HG02642 (cell line): Measurements from ENCODE around the gene DENND1A.

Experiments
- ATAC-seq: cut with Tn5 transposase; IDR thresholded peaks from one replicate; pipeline ENCODE4 v1.9.1; 2021; ENCODE audit warnings: mild to moderate bottlenecking; ENCODE audit not compliant: unreplicated experiment, poor library complexity

DENND1A gene

DNA sequence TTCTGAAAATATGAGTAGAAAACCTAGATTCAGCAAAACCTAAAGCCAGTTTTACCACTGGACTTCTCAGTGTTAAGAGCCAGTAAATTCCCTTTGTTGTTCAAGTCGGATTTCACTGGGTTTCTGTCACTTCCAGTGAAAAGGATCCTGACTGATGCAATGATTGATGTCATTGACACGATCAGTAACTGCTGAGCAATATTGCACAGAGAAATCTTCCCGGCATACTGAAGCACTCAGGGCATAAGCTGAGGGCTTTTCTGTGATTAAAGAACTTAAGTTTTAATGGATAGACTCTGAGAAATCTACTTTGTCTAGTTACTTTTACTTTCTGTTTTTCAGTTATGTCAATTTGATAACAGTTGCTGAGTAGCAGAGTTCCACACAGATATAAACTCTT, 61.9 kb downstream of the DENND1A start:
- no peak for ATAC-seq

DNA sequence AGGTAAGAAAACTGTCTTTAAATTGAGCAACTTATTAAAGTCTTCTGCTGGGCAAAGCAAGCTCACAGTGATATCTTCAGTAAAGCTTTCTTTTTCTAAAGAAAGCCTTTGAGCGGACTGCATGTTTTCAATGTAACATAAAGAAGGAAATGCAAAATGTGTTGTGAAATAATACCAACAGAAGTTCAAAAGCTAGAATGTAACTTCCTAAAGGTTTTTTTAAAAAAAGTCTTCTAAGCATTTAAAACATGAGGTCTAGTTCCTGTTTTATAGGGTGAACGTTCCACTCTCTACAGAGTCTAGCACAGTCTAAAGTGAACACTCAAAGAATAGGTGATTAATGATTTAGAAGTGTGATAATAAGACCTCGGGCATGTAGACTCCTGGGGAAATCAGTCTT, 62.9 kb downstream of the DENND1A start:
- no peak for ATAC-seq

- no peak for ATAC-seq
Measured at GRCh38 chr9:123866497-123866896, 63.4 kb downstream of the DENND1A start.

- no peak for ATAC-seq
Measured at GRCh38 chr9:123865226-123866000, 64.5 kb downstream of the DENND1A start.

GRCh38 chr9:123864251-123864650, 65.7 kb downstream of the DENND1A start:
- ATAC-seq = no peak

DNA sequence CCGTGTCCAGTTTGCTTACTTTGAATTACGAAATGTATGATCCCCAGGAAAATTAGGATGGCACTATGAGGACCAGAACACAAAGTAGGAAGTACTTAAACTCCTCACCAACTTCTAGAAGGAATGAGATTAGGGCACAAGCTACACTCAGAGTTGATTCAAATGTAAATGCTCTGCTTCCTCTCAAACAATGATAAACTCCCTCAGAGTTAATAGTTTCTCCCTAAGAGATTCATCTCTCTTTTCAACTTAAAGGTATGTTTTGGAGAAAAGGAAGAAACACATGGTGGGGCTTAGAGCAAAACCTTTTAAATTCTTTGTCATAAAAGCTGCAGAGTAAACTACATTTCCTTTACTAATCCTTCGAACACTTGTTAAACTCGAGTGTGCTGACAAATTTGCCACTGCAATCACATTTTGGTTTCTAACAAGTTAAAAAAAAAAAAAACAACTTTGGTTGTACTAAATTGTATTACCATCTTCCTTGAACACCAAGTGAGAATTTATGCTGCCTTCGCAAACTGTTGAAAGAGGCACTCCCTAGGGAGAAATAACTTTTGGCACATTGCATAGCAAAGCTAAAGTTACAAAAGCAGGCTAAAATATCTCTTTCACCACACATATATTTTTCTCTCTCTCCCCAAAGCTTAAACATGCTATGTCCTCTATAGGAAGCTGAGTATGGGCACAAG, 66.6 kb downstream of the DENND1A start:
- no peak for ATAC-seq

DNA sequence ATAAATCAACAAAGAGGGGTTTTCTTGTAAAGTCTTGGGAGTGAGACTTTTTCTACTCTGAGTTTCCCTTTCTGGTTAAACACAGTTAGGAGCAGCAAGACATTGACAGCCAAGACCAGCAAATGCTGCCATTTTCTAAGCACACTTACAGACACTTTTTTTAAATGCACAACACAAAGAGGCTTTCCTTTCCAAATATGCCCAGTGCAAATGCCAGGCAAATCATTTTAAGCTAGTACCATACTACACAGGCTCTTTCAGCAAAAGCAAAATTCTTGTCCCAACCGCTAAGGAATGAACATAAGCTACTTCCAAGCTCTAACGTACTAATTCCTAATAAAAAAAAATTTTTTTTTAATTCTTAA, 68.2 kb downstream of the DENND1A start:
- no peak for ATAC-seq

DNA sequence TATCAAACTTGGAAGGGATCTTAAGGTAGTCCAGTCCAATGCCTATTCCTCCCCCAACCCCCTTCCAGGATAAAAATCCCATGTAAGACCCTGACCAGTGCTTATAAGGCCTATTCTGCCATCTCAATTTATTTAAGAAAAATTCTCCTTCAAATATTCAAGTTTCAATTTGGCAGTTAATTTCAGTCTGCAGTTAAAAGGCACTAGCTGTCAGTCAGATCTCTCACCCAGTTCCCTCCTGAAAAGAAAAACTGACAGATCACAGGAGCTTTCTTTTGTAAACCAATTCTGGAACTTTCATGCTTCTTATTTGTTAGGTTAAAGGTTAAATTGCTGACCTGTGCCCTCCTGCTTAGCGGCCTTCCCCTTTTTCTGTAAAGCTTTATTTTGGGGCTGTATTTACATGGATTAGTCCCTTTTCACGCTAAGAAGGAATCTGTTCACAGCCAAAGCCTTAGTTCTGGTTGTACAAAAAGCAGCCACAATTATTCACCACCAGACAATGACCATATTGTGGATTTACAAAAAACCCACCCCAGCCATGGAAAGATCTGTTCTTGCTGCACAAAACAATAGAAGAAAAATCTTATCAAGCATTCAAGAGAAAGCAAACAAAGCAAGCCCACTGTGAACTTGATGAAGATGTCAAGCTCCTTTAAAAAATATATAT, 68.7 kb downstream of the DENND1A start:
- ATAC-seq = no peak

- ATAC-seq = no peak
Measured at GRCh38 chr9:123860603-123861002, 69.3 kb downstream of the DENND1A start.

DNA sequence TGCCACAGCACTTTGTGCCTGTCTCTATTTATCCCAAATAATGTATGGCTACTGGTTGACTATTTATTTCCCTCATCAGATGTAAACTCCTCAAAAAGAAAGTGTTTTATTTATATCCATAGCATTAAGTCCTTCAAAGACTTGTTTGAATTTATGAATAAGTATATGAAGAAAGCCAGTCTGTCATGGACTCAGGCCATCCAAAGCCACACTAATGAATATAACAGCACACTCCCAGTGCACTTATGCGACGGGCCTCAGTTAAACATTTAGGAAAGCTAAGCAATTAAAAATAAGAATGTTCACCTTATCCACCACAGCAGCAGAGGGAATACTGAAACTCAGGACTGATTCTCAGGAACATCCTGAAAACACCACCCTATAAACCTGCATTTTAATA, 77.5 kb downstream of the DENND1A start:
- no peak for ATAC-seq

- no peak for ATAC-seq
Measured at GRCh38 chr9:123851851-123852250, 78.1 kb downstream of the DENND1A start.

DNA sequence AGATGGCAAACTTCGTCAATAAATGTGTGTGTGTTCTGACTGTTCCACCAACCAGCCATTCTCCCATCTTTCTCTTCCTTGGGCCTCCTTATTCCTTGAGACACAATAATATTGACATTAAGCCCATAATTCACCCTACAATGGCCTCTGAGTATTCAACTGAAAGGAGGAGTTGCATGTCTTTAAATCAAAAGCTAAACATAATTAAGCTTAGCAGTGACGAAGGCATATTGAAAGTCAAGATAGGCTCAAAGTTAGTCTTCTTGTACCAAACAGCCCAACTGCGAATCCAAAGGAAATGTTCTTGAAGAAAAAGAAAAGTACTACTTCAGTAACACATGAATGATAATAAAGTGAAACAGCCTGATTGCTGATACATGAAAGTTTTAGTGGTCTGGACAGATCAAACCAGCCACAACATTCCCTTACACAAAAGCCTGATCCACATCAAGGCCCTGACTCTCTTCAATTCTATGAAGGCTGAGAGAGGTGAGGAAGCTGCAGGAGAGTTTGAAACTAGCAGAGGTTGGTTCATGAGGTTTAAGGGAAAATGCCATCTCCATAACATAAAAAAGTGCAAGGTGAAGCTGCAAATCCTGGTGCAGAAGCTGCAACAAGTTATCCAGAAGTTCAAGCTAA, 81.4 kb downstream of the DENND1A start:
- ATAC-seq = no peak

DNA sequence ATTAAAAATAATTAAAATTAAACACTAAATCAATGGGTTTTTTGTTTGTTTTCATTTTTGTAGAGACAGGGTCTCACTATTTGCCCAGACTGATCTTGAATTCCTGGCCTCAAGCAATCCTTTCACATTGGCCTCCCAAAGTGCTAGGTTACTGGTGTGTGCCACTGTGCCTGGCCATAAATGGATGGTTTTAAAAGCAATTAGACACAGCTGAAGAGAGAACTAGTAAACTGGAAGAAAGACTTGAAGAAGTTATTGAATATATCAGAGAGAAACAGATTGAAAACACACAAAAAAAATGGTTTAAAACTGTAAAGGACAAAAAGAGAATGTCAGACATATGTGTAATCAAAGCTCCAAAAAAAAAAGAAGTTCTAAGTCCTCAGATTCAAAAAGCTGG, 83.0 kb downstream of the DENND1A start:
- ATAC-seq = no peak

DNA sequence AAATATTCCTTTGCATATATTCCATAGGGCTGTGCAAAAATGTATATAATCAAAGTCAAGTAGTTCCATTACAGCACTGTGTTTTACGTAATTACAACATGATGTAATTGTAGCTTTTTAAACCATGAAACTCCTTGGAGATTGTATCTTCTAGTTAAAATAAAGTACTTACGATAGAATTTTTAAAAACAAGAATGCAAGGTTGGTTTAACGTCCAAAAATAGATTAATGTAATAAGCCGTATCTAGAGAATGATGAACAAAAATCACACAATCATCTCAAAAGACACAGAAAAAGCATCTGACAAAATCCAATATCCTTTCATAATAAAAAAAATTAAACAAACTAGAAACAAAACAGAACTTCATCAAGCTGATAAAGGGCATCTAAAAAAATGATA, 86.2 kb downstream of the DENND1A start:
- no peak for ATAC-seq

GRCh38 chr9:123835821-123836220, 94.1 kb downstream of the DENND1A start:
- no peak for ATAC-seq

DNA sequence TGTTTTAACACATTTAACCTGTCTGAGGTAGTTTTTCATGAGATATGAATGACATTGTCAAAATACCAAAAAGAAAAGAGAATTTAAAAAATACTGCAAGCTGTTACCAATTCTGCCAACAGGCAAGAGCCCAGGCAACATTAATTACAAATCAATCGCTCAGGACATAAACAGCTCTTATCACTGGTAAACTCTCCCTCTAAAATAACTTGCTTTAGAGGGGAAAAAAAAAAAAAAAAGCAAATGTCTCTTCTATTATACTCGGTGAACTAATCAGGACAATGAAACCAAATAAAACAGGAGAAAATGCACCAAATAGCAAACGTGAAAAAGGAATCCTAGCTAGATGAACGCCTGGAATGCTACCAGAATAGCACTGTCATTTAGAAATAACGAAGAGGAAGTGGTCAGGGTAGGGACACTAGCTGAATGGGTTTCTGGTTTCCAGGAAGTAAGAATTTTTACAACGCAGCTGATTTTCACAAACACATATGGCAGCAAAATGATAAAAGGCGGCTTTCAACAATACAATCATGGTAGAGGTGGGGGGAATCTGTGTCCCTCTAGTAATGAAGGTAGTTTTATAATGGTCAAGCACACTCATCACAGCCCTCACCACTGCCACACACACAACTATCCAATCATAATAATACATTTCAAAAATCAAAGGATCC, 94.9 kb downstream of the DENND1A start:
- ATAC-seq = no peak

GRCh38 chr9:123834218-123834888, 95.6 kb downstream of the DENND1A start:
- ATAC-seq = no peak

- no peak for ATAC-seq
Measured at GRCh38 chr9:123832858-123833650, 96.9 kb downstream of the DENND1A start.

- no peak for ATAC-seq
Measured at GRCh38 chr9:123832176-123832575, 97.8 kb downstream of the DENND1A start.
